Measurements from ENCODE around the gene PACSIN1. TPM values are rescaled to one million over a fixed set of nuclear protein-coding genes. Genes with fewer than 3 reads are reported as not detected.

Gene PACSIN1
- not detected in 3 replicates for polyA plus RNA-seq
- polyA plus RNA-seq (2011; ENCODE audit: low read depth) = not detected
- polyA plus RNA-seq (2011; cell fraction: cytosol; rRNA removed) = not detected in 2 replicates
- polyA plus RNA-seq (2011; cell fraction: nucleus; rRNA removed) = not detected in 2 replicates
- polyA plus RNA-seq (2012; ENCODE audit: low replicate concordance) = 0.03 TPM in 1 of 2 replicates, not detected in the other
- not detected in 3 replicates for polyA minus RNA-seq
- not detected for polyA minus RNA-seq (2011; cell fraction: cytosol; rRNA and poly(A)+ RNA removed)
- polyA minus RNA-seq (2011; cell fraction: nucleus; rRNA and poly(A)+ RNA removed) = not detected in 2 replicates

GRCh38 chr6:34465531-34466241 is at the start of gene PACSIN1:
TSS of gene PACSIN1 (plus strand) at chr6:34466076. CDS start at chr6:34526306, 60,230 bp downstream.
- peaks cover 17% of the 10 kb centered on the region for H3K27me3 ChIP-seq (ENCODE audit: control insufficient read depth, extremely low read depth, insufficient read depth, low read length)
- H2AFZ ChIP-seq (ENCODE audit: control insufficient read depth, low read length) = peak within 1 kb of the TSS; percentile 49
- H3K4me1 ChIP-seq (ENCODE audit: control insufficient read depth, extremely low read depth, insufficient read depth, low read length) = peaks cover 8% of the 10 kb centered on the region
- no peaks in the 10 kb centered on the region for H3K9me3 ChIP-seq (ENCODE audit: control insufficient read depth, low read depth, low read length)
- no peaks in the 10 kb centered on the region for H3K36me3 ChIP-seq (ENCODE audit: control insufficient read depth in 2 of 2, extremely low read depth in 1 of 2, insufficient read depth in 2 of 2, low read length in 2 of 2)
- no peaks in the 10 kb centered on the region for H3K79me2 ChIP-seq (ENCODE audit: control insufficient read depth, insufficient read depth, low read length)
- peak within 1 kb of the TSS; percentile 62 for H3K4me2 ChIP-seq (ENCODE audit: control insufficient read depth, extremely low read depth, insufficient read depth, low read depth, low read length)
- TF ChIP-seq EZH2 (IDR thresholded peaks at IDR 0.05; ENCODE audit: low read length) (peak; percentile 37), CTCF (optimal IDR thresholded peaks at IDR 0.05 in 1 of 3, IDR thresholded peaks at IDR 0.05 in 1 of 3, conservative IDR thresholded peaks at IDR 0.05 in 1 of 3; ENCODE audit: extremely low read depth in 1 of 3, insufficient read depth in 2 of 3, low read length in 3 of 3) (no peak)
- H3K9me1 ChIP-seq (ENCODE audit: control insufficient read depth, extremely low read depth, insufficient read depth, low read length) = no peaks in the 10 kb centered on the region
- H3K9ac ChIP-seq (ENCODE audit: control insufficient read depth, extremely low read depth, insufficient read depth, low read length) = no peak within 1 kb of the TSS
- H3K27ac ChIP-seq (ENCODE audit: control insufficient read depth, insufficient read depth, low read length) = no peak within 1 kb of the TSS
- DNase-seq (ENCODE audit: low read depth, low spot score) = no peak
- no peak for FAIRE-seq
- no peaks in the 10 kb centered on the region for H4K20me1 ChIP-seq (ENCODE audit: control insufficient read depth, extremely low read depth, insufficient read depth, low read length)
- peak within 1 kb of the TSS in 2 of 3 experiments; percentile 3 to 49 for H3K4me3 ChIP-seq (ENCODE audit: control insufficient read depth in 2 of 3, extremely low read depth in 1 of 3, insufficient read depth in 2 of 3, low read depth in 1 of 3, low read length in 3 of 3)
- dilution Hi-C loops (cut with MboI; ENCODE audit: extremely low pct_ligation_motif_present, low sequenced_read_pairs) = no loop called here

DNA sequence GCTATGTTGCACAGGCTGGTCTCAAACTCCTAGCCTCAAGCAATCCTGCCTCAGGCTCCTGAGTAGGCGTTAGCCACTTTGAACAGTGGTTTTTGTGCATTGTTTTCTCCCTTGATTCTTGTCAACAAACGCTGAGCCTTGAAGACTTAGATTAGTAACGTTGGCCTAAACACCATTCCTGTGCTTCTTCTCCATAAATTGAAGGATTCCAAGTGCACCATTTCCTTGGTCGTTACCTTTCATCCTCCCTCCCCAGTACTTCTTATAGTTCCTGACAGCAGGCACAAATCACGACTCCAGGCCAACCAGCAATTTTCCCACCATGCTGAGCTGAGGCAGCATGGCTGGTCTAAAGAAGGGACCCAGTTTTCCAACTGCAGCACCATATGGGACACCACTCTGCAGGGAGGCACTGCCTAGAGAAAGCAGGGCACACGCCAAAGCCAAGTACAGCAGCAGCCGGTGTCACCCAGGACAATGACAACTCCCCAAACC is 49.0 kb upstream of the PACSIN1 start:
- Histone ChIP-seq H4K20me1 (ENCODE audit: control insufficient read depth, extremely low read depth, insufficient read depth, low read length) (peaks cover 28% of the 10 kb centered on the region), H3K4me1 (ENCODE audit: control insufficient read depth, extremely low read depth, insufficient read depth, low read length) (peaks cover 9% of the 10 kb centered on the region), H3K36me3 (ENCODE audit: control insufficient read depth in 2 of 2, extremely low read depth in 1 of 2, insufficient read depth in 2 of 2, low read length in 2 of 2) (peaks cover 34 to 52% of the 10 kb centered on the region in 2 experiments), H3K4me2 (ENCODE audit: control insufficient read depth, extremely low read depth, insufficient read depth, low read depth, low read length) (no peak overlapping the region), H3K4me3 (ENCODE audit: control insufficient read depth in 2 of 3, extremely low read depth in 1 of 3, insufficient read depth in 2 of 3, low read depth in 1 of 3, low read length in 3 of 3) (no peak overlapping the region), H3K27ac (ENCODE audit: control insufficient read depth, insufficient read depth, low read length) (no peak overlapping the region), H3K9me1 (ENCODE audit: control insufficient read depth, extremely low read depth, insufficient read depth, low read length) (no peaks in the 10 kb centered on the region), H3K9ac (ENCODE audit: control insufficient read depth, extremely low read depth, insufficient read depth, low read length) (no peak overlapping the region), H3K27me3 (ENCODE audit: control insufficient read depth, extremely low read depth, insufficient read depth, low read length) (no peaks in the 10 kb centered on the region), H2AFZ (ENCODE audit: control insufficient read depth, low read length) (no peak overlapping the region), H3K9me3 (ENCODE audit: control insufficient read depth, low read depth, low read length) (no peaks in the 10 kb centered on the region), H3K79me2 (ENCODE audit: control insufficient read depth, insufficient read depth, low read length) (peaks cover 22% of the 10 kb centered on the region)
- no peak for DNase-seq (ENCODE audit: low read depth, low spot score)
- TF ChIP-seq CTCF (optimal IDR thresholded peaks at IDR 0.05 in 1 of 3, IDR thresholded peaks at IDR 0.05 in 1 of 3, conservative IDR thresholded peaks at IDR 0.05 in 1 of 3; ENCODE audit: extremely low read depth in 1 of 3, insufficient read depth in 2 of 3, low read length in 3 of 3) (no peak), EZH2 (IDR thresholded peaks at IDR 0.05; ENCODE audit: low read length) (no peak)
- no peak for FAIRE-seq
- dilution Hi-C loops (cut with MboI; ENCODE audit: extremely low pct_ligation_motif_present, low sequenced_read_pairs) = no loop called here

Data from keratinocyte (primary cell).